Left ventricle myocardium inferior (tissue), 1 donor: ENCODE results near the gene TMEM240. TPM values are rescaled to one million over a fixed set of nuclear protein-coding genes. Genes with fewer than 3 reads are reported as not detected.
A peak's percentile ranks its signal among the peaks of the same experiment; 100 is the strongest.
"Not testable (repeated sequence)": the region's sequence is repeated elsewhere in the genome, so short reads cannot be mapped to it uniquely, and the experiment has no call there.

ENCODE experiments used
- DNase-seq: peaks from one replicate; pipeline ENCODE4 v3.0.0-alpha.2; 2020
- H3K27ac ChIP-seq: fragments of 200-600 bp; replicated peaks from 2 replicates; pipeline ENCODE4 v1.8.0; 2021
- H3K27me3 ChIP-seq: fragments of 200-600 bp; 2 replicates; pipeline ENCODE4 v1.8.0; 2021; ENCODE audit warnings: low read depth
- H3K36me3 ChIP-seq: fragments of 200-600 bp; 2 replicates; pipeline ENCODE4 v1.8.0; 2021
- H3K4me1 ChIP-seq: fragments of 200-600 bp; 2 replicates; pipeline ENCODE4 v1.8.0; 2021
- H3K4me3 ChIP-seq: fragments of 200-600 bp; 2 replicates; pipeline ENCODE4 v1.8.0; 2021; ENCODE audit warnings: mild to moderate bottlenecking, moderate library complexity
- H3K9me3 ChIP-seq: fragments of 200-600 bp; replicated peaks from 2 replicates; pipeline ENCODE4 v1.8.0; 2021
- intact Hi-C: fragments of 100-400 bp; cut with micrococcal nuclease; formaldehyde crosslinking; loops from one replicate; pipeline ENCODE4 v1.11.0; 2022
- total RNA-seq: library from RNA; stranded (reverse); fragmentation: NEBNext Ultra II Directional; extraction: Animal tissue kit (Norgen Biotek cat#: 25700); gene quantifications from one replicate; pipeline ENCODE4 v1.2.1, GENCODE V29; 2021
- TF ChIP-seq, protein P1 (sequence below): fragments of 200-600 bp; IDR thresholded peaks from 2 replicates; pipeline ENCODE4 v1.8.0; 2021; ENCODE audit warnings: antibody characterized with exemption, mild to moderate bottlenecking, borderline replicate concordance
- donor health status: DM: no; HTN: yes; CAD: no; lungs with severe emphysema.

The TMEM240 gene
- total RNA-seq, 1 donor from 2014 or later, result 7.2 TPM

DNA sequence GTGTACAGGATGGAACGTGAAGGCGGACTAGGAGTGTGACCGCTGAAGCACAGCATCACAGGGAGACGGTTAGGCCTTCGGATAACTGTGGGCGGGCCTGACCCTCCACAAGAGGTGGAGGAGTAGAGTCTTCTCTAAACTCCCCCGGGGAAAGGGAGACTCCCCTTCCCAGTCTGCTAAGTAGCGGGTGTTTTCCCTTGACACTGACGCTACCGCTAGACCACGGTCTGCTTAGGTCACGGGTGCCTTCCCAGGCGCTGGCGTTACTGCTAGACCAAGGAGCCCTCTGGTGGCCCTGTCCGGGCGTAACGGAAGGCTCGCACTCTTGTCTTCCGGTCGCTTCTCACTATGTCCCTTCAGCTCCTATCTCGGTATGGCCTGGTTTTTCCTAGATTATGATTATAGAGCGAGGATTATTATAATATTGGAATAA, 35.0 kb downstream of the TMEM240 start:
- peak; percentile 58 for DNase-seq
- H3K9me3 ChIP-seq, H3K36me3 ChIP-seq, intact Hi-C loops, H3K27me3 ChIP-seq: not testable (repeated sequence)
- Histone ChIP-seq H3K4me1 (peaks cover 20% of the 10 kb centered on the region), H3K4me3 (peak overlapping the region; percentile 53), H3K27ac (peak overlapping the region; percentile 85)
- TF ChIP-seq, protein P1, sequence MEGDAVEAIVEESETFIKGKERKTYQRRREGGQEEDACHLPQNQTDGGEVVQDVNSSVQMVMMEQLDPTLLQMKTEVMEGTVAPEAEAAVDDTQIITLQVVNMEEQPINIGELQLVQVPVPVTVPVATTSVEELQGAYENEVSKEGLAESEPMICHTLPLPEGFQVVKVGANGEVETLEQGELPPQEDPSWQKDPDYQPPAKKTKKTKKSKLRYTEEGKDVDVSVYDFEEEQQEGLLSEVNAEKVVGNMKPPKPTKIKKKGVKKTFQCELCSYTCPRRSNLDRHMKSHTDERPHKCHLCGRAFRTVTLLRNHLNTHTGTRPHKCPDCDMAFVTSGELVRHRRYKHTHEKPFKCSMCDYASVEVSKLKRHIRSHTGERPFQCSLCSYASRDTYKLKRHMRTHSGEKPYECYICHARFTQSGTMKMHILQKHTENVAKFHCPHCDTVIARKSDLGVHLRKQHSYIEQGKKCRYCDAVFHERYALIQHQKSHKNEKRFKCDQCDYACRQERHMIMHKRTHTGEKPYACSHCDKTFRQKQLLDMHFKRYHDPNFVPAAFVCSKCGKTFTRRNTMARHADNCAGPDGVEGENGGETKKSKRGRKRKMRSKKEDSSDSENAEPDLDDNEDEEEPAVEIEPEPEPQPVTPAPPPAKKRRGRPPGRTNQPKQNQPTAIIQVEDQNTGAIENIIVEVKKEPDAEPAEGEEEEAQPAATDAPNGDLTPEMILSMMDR, result peak; percentile 52

DNA sequence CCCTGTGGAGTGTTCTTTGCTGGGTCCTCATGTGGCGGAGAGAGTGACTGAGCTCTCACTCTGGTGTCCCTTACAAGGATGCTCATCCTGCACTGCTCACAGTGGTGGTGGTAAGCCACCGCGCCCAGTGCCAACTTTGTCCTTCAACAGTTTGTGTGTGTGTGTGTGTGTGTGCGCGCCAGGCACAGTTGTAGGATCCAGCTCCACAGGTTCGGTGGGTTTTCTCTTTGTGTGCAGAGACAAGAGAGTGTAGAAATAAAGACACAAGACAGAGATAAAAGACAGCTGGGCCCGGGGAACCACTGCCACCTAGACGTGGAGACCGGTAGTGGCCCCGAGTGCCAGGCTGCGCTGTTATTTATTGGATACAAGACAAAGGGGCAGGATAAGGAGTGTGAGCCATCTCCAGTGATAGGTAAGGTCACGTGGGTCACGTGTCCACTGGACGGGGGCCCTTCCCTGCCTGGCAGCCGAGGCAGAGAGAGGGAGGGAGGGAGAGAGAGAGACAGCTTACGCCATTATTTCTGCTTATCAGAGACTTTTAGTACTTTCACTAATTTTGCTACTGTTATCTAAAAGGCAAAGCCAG, 35.6 kb downstream of the TMEM240 start:
- H3K4me1 ChIP-seq, result peaks cover 19% of the 10 kb centered on the region
- H3K4me3 ChIP-seq, result peak overlapping the region; percentile 53
- peak overlapping the region; percentile 85 for H3K27ac ChIP-seq
- DNase-seq, result peak; percentile 68
- H3K9me3 ChIP-seq, H3K27me3 ChIP-seq, H3K36me3 ChIP-seq, intact Hi-C loops: not testable (repeated sequence)
- TF ChIP-seq, protein P1, result peak; percentile 73

DNA sequence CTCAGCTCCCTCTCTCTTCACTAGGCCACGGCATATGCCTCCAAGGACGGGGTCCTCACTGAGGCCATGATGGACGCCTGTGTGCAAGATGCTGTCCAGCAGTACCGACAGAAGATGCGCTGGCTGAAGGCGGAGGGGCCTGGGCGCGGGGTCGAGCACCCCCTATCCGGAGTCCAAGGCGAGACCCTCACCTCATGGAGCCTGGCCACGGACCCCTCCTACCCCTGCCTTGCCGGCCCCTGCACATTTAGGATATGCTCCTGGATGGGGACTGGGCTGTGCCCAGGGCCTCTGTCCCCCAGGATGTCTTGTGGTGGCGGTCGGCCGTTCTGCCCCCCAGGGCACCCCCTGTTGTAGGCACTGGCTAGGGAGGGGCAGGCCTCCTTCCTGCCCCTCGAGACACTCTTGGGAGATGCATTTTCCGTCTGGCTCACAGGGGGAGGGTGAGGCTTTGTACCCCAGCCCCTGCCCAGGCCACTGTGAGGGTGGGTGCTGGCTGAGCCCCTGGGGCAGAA, 44.9 kb downstream of the TMEM240 start:
- intact Hi-C loops, DNase-seq: not testable (repeated sequence)
- H3K36me3 ChIP-seq, result peaks cover 51% of the 10 kb centered on the region

DNA sequence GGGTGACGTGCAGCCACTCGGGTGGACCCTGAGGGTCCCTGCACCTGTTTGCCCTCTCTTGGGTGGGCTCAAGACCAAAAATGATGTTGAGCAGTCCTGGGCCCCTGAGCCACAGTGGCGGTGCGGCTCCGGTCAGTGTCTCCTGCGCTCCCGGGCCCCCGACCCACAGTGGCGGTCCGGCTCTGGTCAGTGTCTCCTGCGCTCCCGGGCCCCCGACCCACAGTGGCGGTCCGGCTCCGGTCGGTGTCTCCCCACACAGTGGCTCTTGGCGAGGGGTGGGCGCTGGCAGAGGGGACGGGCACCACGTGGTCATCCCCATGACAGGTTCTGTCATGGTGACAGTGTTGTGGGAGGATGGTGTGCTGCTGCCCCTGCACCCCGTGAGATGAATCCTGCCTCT, 46.1 kb downstream of the TMEM240 start:
- H3K27me3 ChIP-seq, DNase-seq, intact Hi-C loops, H3K4me1 ChIP-seq, H3K27ac ChIP-seq, H3K4me3 ChIP-seq: not testable (repeated sequence)
- peaks cover 63% of the 10 kb centered on the region for H3K36me3 ChIP-seq
- H3K9me3 ChIP-seq, result peaks cover 19% of the 10 kb centered on the region

More for the DNA sequence above, 44.9 kb downstream of the TMEM240 start:
- not testable (repeated sequence) for H3K4me3 ChIP-seq, H3K4me1 ChIP-seq, H3K27ac ChIP-seq, H3K27me3 ChIP-seq
- peaks cover 19% of the 10 kb centered on the region for H3K9me3 ChIP-seq

DNA sequence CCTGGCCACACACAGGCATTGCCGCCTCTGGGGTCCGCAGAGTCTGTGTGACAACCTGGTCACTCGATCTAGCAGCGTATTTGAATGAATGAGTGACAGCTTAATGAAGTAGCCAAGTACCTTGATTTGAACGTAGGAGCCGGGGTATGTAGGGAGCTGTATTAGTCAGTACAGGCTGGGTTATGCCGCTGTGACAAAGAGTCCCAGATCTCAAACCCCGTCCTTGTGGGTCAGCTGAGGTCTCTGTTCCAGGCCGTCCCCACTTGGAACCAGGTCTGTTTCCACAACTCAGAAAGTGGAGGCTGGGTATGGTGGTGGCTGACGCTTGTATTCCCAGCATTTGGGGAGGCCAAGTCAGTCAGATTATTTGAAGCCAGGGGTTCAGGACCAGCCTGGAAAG, 48.8 kb downstream of the TMEM240 start:
- Histone ChIP-seq H3K27me3 (no peaks in the 10 kb centered on the region), H3K27ac (no peak overlapping the region), H3K9me3 (peaks cover 19% of the 10 kb centered on the region), H3K4me3 (no peak overlapping the region), H3K4me1 (no peaks in the 10 kb centered on the region), H3K36me3 (peaks cover 88% of the 10 kb centered on the region)
- intact Hi-C loops, result no loop called here
- TF ChIP-seq, protein P1, result no peak
- DNase-seq, result no peak

DNA sequence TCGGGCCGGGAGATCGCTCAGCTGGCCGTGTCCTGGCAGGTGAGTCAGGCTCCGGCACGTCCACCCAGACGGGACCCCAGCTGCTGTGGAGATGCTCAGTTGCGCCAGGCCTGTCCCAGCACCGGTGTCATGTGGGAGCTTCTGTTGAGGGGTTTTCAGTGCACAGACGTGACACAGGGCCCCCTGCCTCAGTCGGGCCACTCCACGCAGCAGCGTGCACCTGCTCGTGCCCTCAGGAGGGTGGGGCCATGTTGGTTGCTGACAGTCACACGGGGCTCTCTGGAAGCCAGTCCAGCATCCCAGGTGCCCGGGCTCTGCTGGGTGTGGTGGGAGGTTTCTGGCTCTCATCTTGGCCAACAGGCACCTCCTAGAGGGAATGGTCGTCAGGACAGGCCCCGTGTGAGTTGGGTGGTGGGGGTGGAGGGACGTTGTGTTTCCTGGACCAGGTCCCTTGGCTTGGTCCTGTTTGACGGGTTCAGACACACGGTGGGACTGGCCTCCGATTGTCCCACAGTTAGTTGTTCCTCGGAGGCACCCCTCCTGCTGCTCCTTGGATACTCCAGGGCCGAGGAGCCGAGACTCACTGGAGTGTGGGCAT, 49.7 kb downstream of the TMEM240 start:
- H3K4me1 ChIP-seq, result no peaks in the 10 kb centered on the region

More for the DNA sequence above, 49.7 kb downstream of the TMEM240 start:
- no peak overlapping the region for H3K4me3 ChIP-seq
- H3K27me3 ChIP-seq, result no peaks in the 10 kb centered on the region
- H3K9me3 ChIP-seq, result peaks cover 19% of the 10 kb centered on the region
- H3K27ac ChIP-seq, result no peak overlapping the region
- TF ChIP-seq, protein P1, result no peak
- H3K36me3 ChIP-seq, result peaks cover 89% of the 10 kb centered on the region
- intact Hi-C loops, result no loop called here
- no peak for DNase-seq
